Measurements from ENCODE around the gene SEMA6A. TPM values are rescaled to one million over a fixed set of nuclear protein-coding genes. Genes with fewer than 3 reads are reported as not detected.

Gene SEMA6A
- total RNA-seq, 2 donors from 2014 or later, result 3.9 to 4.4 TPM

GRCh38 chr5:116420540-116420939 is 154.1 kb downstream of the SEMA6A start:
- no peak for DNase-seq (ENCODE audit: low spot score)
- H3K4me1 ChIP-seq, result no peaks in the 10 kb centered on the region
- no peak overlapping the region for H3K27ac ChIP-seq
- no peak overlapping the region for H3K4me3 ChIP-seq
- no peak for TF ChIP-seq CTCF (IDR thresholded peaks at IDR 0.05)
- no peaks in the 10 kb centered on the region for H3K9me3 ChIP-seq
- H3K36me3 ChIP-seq, result no peaks in the 10 kb centered on the region
- no peaks in the 10 kb centered on the region for H3K27me3 ChIP-seq

DNA sequence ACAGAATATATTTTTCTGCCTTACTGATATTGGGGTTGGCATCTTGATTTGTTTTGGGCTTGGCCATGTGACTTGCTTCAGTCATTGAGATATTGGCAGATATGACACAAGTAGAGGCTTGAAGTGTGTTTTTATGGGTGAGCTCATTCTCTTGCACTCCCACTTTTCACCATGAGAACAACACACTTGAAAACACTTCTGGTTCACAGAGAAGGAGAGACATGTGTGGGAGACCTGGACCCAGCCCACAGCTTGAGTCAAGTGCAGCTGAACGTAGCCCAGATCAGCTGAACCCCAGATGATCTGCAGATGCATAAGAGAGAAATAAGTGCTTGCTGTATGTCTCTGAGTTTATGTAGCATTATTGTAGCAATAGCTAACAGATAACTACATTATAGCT is 155.4 kb downstream of the SEMA6A start:
- no peak overlapping the region for H3K27ac ChIP-seq
- no peak for TF ChIP-seq CTCF (IDR thresholded peaks at IDR 0.05)
- no peak overlapping the region for H3K4me3 ChIP-seq
- no peaks in the 10 kb centered on the region for H3K4me1 ChIP-seq
- DNase-seq (ENCODE audit: low spot score), result no peak
- no peaks in the 10 kb centered on the region for H3K36me3 ChIP-seq
- H3K9me3 ChIP-seq, result no peaks in the 10 kb centered on the region
- H3K27me3 ChIP-seq, result no peaks in the 10 kb centered on the region

GRCh38 chr5:116418774-116419173 is 155.8 kb downstream of the SEMA6A start:
- DNase-seq (ENCODE audit: low spot score), result no peak
- H3K9me3 ChIP-seq, result no peaks in the 10 kb centered on the region
- H3K27ac ChIP-seq, result no peak overlapping the region
- H3K4me1 ChIP-seq, result no peaks in the 10 kb centered on the region
- no peak for TF ChIP-seq CTCF (IDR thresholded peaks at IDR 0.05)
- no peaks in the 10 kb centered on the region for H3K27me3 ChIP-seq
- H3K4me3 ChIP-seq, result no peak overlapping the region
- H3K36me3 ChIP-seq, result no peaks in the 10 kb centered on the region

DNA sequence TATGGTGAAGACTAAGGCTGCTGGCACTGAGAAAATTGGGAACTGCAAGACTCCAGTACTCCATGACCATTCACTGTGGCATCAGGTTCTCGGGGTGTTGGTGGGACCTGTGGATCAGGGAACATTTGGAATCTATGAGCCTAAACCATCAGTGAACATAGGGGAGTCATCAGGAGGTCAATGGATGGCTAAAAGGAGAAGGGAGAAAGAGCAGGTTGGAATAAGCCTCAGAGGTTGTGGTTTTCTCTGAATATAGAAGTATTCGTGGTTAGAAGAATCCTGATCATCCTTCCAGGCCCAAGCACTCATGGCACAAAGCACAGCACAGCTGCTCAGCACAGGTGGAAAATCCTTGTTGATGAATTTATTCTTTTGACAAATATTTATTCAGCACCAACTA is 156.6 kb downstream of the SEMA6A start:
- no peaks in the 10 kb centered on the region for H3K9me3 ChIP-seq
- no peak for DNase-seq (ENCODE audit: low spot score)

GRCh38 chr5:116415989-116416388 is 158.6 kb downstream of the SEMA6A start:
- DNase-seq (ENCODE audit: low spot score), result no peak
- no peak overlapping the region for H3K27ac ChIP-seq
- no peak overlapping the region for H3K4me3 ChIP-seq
- TF ChIP-seq CTCF (IDR thresholded peaks at IDR 0.05), result no peak
- H3K9me3 ChIP-seq, result no peaks in the 10 kb centered on the region
- no peaks in the 10 kb centered on the region for H3K4me1 ChIP-seq
- H3K36me3 ChIP-seq, result no peaks in the 10 kb centered on the region
- H3K27me3 ChIP-seq, result no peaks in the 10 kb centered on the region

More for the DNA sequence above, 156.6 kb downstream of the SEMA6A start:
- H3K36me3 ChIP-seq, result no peaks in the 10 kb centered on the region
- no peak overlapping the region for H3K4me3 ChIP-seq
- H3K27me3 ChIP-seq, result no peaks in the 10 kb centered on the region
- H3K4me1 ChIP-seq, result no peaks in the 10 kb centered on the region
- no peak overlapping the region for H3K27ac ChIP-seq
- TF ChIP-seq CTCF (IDR thresholded peaks at IDR 0.05), result no peak

DNA sequence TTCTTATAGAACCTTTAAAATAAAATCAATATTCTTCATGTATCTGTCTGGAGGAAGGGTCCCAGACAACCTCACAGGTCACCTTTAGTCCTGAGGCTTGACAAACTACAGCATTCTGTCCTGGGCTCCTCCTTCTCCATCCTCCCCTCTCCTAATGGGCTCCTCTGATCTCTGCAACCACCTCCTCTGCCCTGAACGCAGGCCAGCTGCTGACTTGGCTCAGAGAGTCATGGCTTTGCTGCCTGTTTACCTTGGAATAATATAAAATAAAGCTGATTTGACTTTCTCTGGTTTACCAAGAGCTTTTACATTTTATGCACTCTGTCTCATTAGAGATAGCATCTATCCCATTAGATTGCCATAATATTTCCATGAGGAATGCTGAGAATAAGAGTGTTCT is 159.4 kb downstream of the SEMA6A start:
- no peaks in the 10 kb centered on the region for H3K27me3 ChIP-seq
- no peak for DNase-seq (ENCODE audit: low spot score)

More for the DNA sequence above, 159.4 kb downstream of the SEMA6A start:
- peaks cover 0 to 6% of the 10 kb centered on the region in 2 donors for H3K4me1 ChIP-seq
- H3K27ac ChIP-seq, result no peak overlapping the region
- H3K36me3 ChIP-seq, result no peaks in the 10 kb centered on the region
- no peak for TF ChIP-seq CTCF (IDR thresholded peaks at IDR 0.05)
- no peaks in the 10 kb centered on the region for H3K9me3 ChIP-seq
- no peak overlapping the region for H3K4me3 ChIP-seq

All from right atrium auricular region (tissue), 2 donors.